Heart left ventricle (tissue), 16 donors: ENCODE results near the gene CCL7. TPM values are rescaled to one million over a fixed set of nuclear protein-coding genes. Genes with fewer than 3 reads are reported as not detected.

Source experiments
- ATAC-seq, 4 donors: fragments of 200-7000 bp; cut with Tn5 transposase; one replicate each; pipeline ENCODE4 v1.9.1; 2020 to 2022; ENCODE audit warnings: moderate library complexity in 4 of 4, mild to moderate bottlenecking in 3 of 4, moderate number of reproducible peaks in 1 of 4
- DNase-seq, 5 donors: peaks; one replicate each; pipeline ENCODE4 v3.0.0-alpha.2; 2020
- H3K27ac ChIP-seq, 12 donors: fragments of 200-600 bp; sonication (generic) in 4 of 12; one replicate each; pipeline versions ENCODE4 v1.5.0 to v1.8.0; 2016 to 2022; ENCODE audit warnings: mild to moderate bottlenecking in 2 of 12
- H3K27me3 ChIP-seq, 9 donors: fragments of 200-600 bp; sonication (generic) in 2 of 9; one replicate each; pipeline versions ENCODE4 v1.5.1 to v1.8.0; 2016 to 2022; ENCODE audit warnings: mild to moderate bottlenecking in 3 of 9
- H3K36me3 ChIP-seq, 9 donors: fragments of 200-600 bp; sonication (generic) in 2 of 9; one replicate each; pipeline versions ENCODE4 v1.5.0 to v1.8.0; 2018 to 2022; ENCODE audit warnings: mild to moderate bottlenecking in 2 of 9
- H3K4me1 ChIP-seq, 12 donors: fragments of 200-600 bp; sonication (generic) in 4 of 12; one replicate each; pipeline versions ENCODE4 v1.5.0 to v1.8.0; 2016 to 2022; ENCODE audit warnings: mild to moderate bottlenecking in 3 of 12
- H3K4me3 ChIP-seq, 12 donors: fragments of 200-600 bp; sonication (generic) in 4 of 12; one replicate each; pipeline versions ENCODE4 v1.5.0 to v1.8.0; 2017 to 2022; ENCODE audit warnings: mild to moderate bottlenecking in 9 of 12, moderate library complexity in 4 of 12
- H3K9me3 ChIP-seq, 12 donors: fragments of 200-600 bp; sonication (generic) in 4 of 12; one replicate each; pipeline versions ENCODE4 v1.5.0 to v1.8.0; 2016 to 2022; ENCODE audit warnings: mild to moderate bottlenecking in 1 of 12
- POLR2A ChIP-seq, 2 donors: fragments of 450-650 bp; IDR thresholded peaks; one replicate each; pipeline ENCODE4 v1.6.1; 2017; ENCODE audit warnings: antibody characterized with exemption in 2 of 2, mild to moderate bottlenecking in 2 of 2, moderate library complexity in 2 of 2
- WGBS, 4 donors: extraction: QIAGEN DNeasy Blood & Tissue Kit in 2 of 4; methylation state at CpG; one replicate each; pipeline versions ENCODE4 v1.1.5 to v1.1.7; 2013 to 2018; 5-methylcytosine and 5-hydroxymethylcytosine counted together
- intact Hi-C, 10 donors: fragments of 100-400 bp; cut with DNase I; formaldehyde crosslinking; loops; one replicate each; pipeline versions ENCODE4 v1.11.1 to v1.14.2; 2022
- polyA plus RNA-seq, 2 donors: library from polyadenylated mRNA; stranded (reverse); fragments of 200-250 nt; gene quantifications; one replicate each; pipeline ENCODE4 v1.2.3, GENCODE V29; 2013
- total RNA-seq, 9 donors: library from RNA; depleted of rRNA in 2 of 9; stranded (reverse); fragments of >200 nt in 2 of 9; fragmentation: NEBNext Ultra II Directional in 3 of 9; extraction: Animal tissue kit (Norgen Biotek cat#: 25700) in 3 of 9; gene quantifications; one replicate each; pipeline versions ENCODE4 v1.1.0 to v1.2.4, GENCODE V29; 2016 to 2023
- TF ChIP-seq, protein P1 (sequence below), 12 donors: fragments of 200-600 bp; sonication (generic) in 4 of 12; IDR thresholded peaks; one replicate each; pipeline versions ENCODE4 v1.5.0 to v1.8.0; 2018 to 2022; ENCODE audit warnings: antibody characterized with exemption in 12 of 12, mild to moderate bottlenecking in 5 of 12
- donor health status: ischemic (EF 13 %, LVEDD 7.1; RV severe dilation, severe dysfunction).
- donor health status: healthy with polysubstance abuse.
- donor health status: DM: no; HTN: yes; CAD: no.
- donor health status: DM: no; HTN: no; CAD: no.
- donor health status: ischemic (EF 25% LVEDD 6.9; RV normal size, moderate dysfunction).
- donor health status: ischemic (EF 25% LVEDD 5.7; RV mildly dilated, moderate dysfunction).
- donor health status: healthy.
- donor health status: DM: yes; HTN: yes; CAD: no.
- donor health status: ischemic (EF 35%, LVEDD 5.7; RV mildly dilated, moderate dysfunction).
- donor health status: nonischemic (EF 11% LVEDD 7.7; RV severe dilation, severe dysfunction).
- donor health status: DM: yes; HTN: yes; CAD: no.
- donor health status: PGD.
- donor health status: ischemic (EF 29% LVEDD 5.4; RV normal size, mild dysfunction).
- donor health status: nonischemic (EF 23%, LVEDD 6.1; RV moderate dilation, normal function).

Gene CCL7
- total and polyA plus RNA-seq, 11 donors, result 0.36 to 3.4 TPM; not detected in 9

DNA sequence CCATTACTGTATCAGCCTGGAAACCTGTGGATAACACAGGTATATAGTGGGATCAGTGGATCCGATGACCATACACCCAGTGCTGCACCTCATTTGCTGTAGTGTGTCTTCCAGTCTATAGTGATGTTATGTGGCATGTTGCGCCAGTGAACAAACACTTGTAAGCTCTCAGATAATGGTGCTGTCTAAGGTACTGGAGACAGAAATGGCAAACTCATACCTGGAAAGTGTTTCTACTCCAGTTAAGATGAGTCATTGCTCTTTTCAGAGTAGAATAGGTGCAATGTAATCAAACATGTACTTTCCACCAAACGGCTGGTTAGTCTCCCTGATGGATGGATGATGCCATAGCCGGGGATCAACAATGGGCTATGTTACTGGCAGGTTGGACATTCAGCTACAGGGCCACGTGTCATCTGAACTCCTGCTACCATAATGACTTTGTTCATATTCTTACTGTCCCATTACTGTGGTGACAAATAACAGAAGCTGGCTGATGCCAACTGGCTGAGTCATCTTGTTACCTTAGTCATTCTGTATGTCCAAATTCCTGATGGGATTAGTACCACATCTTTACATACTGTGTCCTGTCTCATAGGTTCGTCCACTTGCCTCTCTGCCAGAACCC is 21.8 kb downstream of the CCL7 start:
- H3K9me3 ChIP-seq, result no peaks in the 10 kb centered on the region
- peaks cover 0 to 4% (median 0%) of the 10 kb centered on the region in 12 donors for H3K4me1 ChIP-seq
- no peak for DNase-seq
- no peak overlapping the region for H3K27ac ChIP-seq
- 89 to 92% (median 91%) methylated on average over 6 of the region's 6 CpGs for WGBS, 4 donors
- H3K4me3 ChIP-seq, result no peak overlapping the region
- TF ChIP-seq POLR2A (IDR thresholded peaks at IDR 0.05), result no peak
- TF ChIP-seq, protein P1, sequence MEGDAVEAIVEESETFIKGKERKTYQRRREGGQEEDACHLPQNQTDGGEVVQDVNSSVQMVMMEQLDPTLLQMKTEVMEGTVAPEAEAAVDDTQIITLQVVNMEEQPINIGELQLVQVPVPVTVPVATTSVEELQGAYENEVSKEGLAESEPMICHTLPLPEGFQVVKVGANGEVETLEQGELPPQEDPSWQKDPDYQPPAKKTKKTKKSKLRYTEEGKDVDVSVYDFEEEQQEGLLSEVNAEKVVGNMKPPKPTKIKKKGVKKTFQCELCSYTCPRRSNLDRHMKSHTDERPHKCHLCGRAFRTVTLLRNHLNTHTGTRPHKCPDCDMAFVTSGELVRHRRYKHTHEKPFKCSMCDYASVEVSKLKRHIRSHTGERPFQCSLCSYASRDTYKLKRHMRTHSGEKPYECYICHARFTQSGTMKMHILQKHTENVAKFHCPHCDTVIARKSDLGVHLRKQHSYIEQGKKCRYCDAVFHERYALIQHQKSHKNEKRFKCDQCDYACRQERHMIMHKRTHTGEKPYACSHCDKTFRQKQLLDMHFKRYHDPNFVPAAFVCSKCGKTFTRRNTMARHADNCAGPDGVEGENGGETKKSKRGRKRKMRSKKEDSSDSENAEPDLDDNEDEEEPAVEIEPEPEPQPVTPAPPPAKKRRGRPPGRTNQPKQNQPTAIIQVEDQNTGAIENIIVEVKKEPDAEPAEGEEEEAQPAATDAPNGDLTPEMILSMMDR (IDR thresholded peaks at IDR 0.05), result no peak
- no peaks in the 10 kb centered on the region for H3K27me3 ChIP-seq
- ATAC-seq, result no peak
- intact Hi-C loops, result no loop called here
- H3K36me3 ChIP-seq, result no peaks in the 10 kb centered on the region

DNA sequence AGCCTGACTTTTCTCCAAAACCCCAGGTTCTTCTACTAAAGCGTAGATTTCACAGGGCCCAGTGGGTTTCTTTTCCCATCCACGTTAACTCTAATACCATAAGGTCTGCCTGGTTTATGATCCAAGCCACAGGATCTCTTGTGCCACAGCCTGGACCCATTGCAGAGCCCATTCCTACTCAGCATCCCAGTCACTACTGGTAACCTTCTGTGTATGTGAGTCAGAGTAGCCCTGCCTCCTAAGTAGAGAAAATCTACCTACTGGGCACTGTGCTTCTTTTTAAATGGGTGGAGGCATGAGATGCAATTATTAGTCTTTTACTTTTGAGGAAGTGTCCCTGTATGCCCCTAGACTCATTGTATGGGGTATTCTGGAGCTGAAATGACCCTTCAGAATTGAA is 29.0 kb downstream of the CCL7 start:
- Histone ChIP-seq H3K4me1 (peaks cover 0 to 41% (median 20%) of the 10 kb centered on the region in 12 donors), H3K4me3 (no peak overlapping the region), H3K36me3 (no peaks in the 10 kb centered on the region), H3K9me3 (no peaks in the 10 kb centered on the region), H3K27ac (no peak overlapping the region), H3K27me3 (no peaks in the 10 kb centered on the region)
- TF ChIP-seq, protein P1 (IDR thresholded peaks at IDR 0.05), result no peak
- no peak for DNase-seq
- intact Hi-C loops, result no loop called here
- 95% methylated on average over 2 of the region's 2 CpGs for WGBS, 4 donors
- ATAC-seq, result no peak

- WGBS, 4 donors, result 50 to 68% (median 57%) methylated on average over 3 of the region's 3 CpGs
- no peaks in the 10 kb centered on the region for H3K27me3 ChIP-seq
- peak in 1 of 4 donors; percentile 61 for ATAC-seq
- no peaks in the 10 kb centered on the region for H3K9me3 ChIP-seq
- no peaks in the 10 kb centered on the region for H3K36me3 ChIP-seq
- DNase-seq, result no peak
- no peak overlapping the region for H3K4me3 ChIP-seq
- H3K27ac ChIP-seq, result peak overlapping the region in 9 of 12 donors; percentile 35 to 64 (median 58)
- H3K4me1 ChIP-seq, result peaks cover 0 to 41% (median 20%) of the 10 kb centered on the region in 12 donors
- intact Hi-C loops, result loop anchor here in 4 of 10 donors (2.0 to 10.0 kb wide), 4 partner anchors 43 to 65 kb away; partner anchors contain the start of gene CCL2 (in 1 of the 4)
- TF ChIP-seq, protein P1 (IDR thresholded peaks at IDR 0.05), result no peak
- TF ChIP-seq POLR2A (IDR thresholded peaks at IDR 0.05), result no peak
Observed at GRCh38 chr17:34299956-34300577, 30.0 kb downstream of the CCL7 start.

- Histone ChIP-seq H3K9me3 (no peaks in the 10 kb centered on the region), H3K36me3 (no peaks in the 10 kb centered on the region), H3K4me1 (peaks cover 0 to 41% (median 20%) of the 10 kb centered on the region in 12 donors), H3K27ac (peak overlapping the region in 11 of 12 donors; percentile 18 to 64 (median 58)), H3K4me3 (no peak overlapping the region), H3K27me3 (no peaks in the 10 kb centered on the region)
- TF ChIP-seq, protein P1 (IDR thresholded peaks at IDR 0.05), result no peak
- no peak for TF ChIP-seq POLR2A (IDR thresholded peaks at IDR 0.05)
- ATAC-seq (peak in 3 of 4 donors; percentile 34 to 90 (median 81)), DNase-seq (no peak)
- 34 to 48% (median 47%) methylated on average over 3 of the region's 3 CpGs for WGBS, 4 donors
- intact Hi-C loops, result loop anchor here in 4 of 10 donors (2.0 to 10.0 kb wide), 4 partner anchors 44 to 66 kb away; partner anchors contain the start of gene CCL2 (in 1 of the 4)
Observed at GRCh38 chr17:34300652-34301370, 30.8 kb downstream of the CCL7 start.
